Left renal cortex interstitium (tissue), 4 donors: ENCODE results near the gene ALOX15. TPM values are rescaled to one million over a fixed set of nuclear protein-coding genes. Genes with fewer than 3 reads are reported as not detected.

Experiments used
- DNase-seq, 4 donors: peaks; one replicate each; pipeline ENCODE4 v3.0.0-alpha.2; 2013; ENCODE audit warnings: low read depth in 4 of 4, low spot score in 2 of 4, missing footprints in 1 of 4
- polyA plus RNA-seq, 4 donors: library from polyadenylated mRNA; unstranded; fragments of 120-200 nt; gene quantifications; one replicate each; pipeline ENCODE4 v1.2.1, GENCODE V29; 2013; ENCODE audit not compliant: insufficient read length in 4 of 4

Gene ALOX15
- polyA plus RNA-seq, 4 donors = 0.25 to 0.56 (median 0.45) TPM

DNA sequence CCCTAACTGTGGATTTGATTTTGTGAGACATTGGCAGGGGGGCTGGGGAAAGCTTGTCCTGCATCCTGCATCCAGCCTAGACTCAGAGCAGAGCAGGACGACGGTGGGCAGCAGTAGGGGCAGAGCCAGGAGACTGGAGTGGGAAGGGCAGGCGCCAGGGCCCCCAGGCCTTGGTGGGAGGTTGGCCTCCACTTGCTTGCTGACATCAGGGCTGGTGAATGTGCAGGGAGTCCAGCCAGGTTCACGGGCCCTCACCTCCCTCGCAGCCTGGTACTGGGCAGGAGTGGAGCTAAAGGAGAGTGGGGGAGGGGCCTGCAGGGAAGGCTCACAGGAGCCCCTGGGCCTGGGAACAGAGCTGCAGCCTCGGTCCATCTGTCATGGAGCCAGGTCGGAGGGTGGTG, 59.4 kb downstream of the ALOX15 start:
- DNase-seq = no peak

Other genes starting within 250 kb of the ALOX15 start
- gene SPNS3, start 207.7 kb downstream of the ALOX15 start, polyA plus RNA-seq = 1 to 10 TPM; 1.6 to 5.7 (median 3.7) TPM
- gene SPNS2, start 142.8 kb downstream of the ALOX15 start, polyA plus RNA-seq = 10 to 100 TPM; 37.3 to 58.2 (median 44.6) TPM
- gene MYBBP1A, start 86.3 kb downstream of the ALOX15 start, polyA plus RNA-seq = 10 to 100 TPM; 30.5 to 52.9 (median 40.6) TPM
- gene GGT6, start 81.1 kb downstream of the ALOX15 start, polyA plus RNA-seq = 10 to 100 TPM in 1 of 4 donors, 1 to 10 TPM in 3; 7.7 to 10.5 (median 8.3) TPM
- 10 to 100 TPM; 52.9 to 70.0 (median 60.0) TPM for gene SMTNL2, start 57.1 kb downstream of the ALOX15 start, polyA plus RNA-seq
- 10 to 100 TPM; 36.9 to 62.4 (median 49.9) TPM for gene PELP1, start 62.5 kb upstream of the ALOX15 start, polyA plus RNA-seq
- 10 to 100 TPM; 25.4 to 41.7 (median 37.0) TPM for gene ARRB2, start 69.0 kb upstream of the ALOX15 start, polyA plus RNA-seq
- gene MED11, start 89.8 kb upstream of the ALOX15 start, polyA plus RNA-seq = 10 to 100 TPM; 26.8 to 30.4 (median 28.4) TPM
- under 1 TPM; 0.32 to 0.95 (median 0.54) TPM for gene ZMYND15, start 98.2 kb upstream of the ALOX15 start, polyA plus RNA-seq
- 10 to 100 TPM; 11.3 to 14.1 (median 12.2) TPM for gene CXCL16, start 98.2 kb upstream of the ALOX15 start, polyA plus RNA-seq
- gene TM4SF5, start 130.2 kb upstream of the ALOX15 start, polyA plus RNA-seq = 1 to 10 TPM; 1.5 to 2.8 (median 2.1) TPM
- gene VMO1, start 144.7 kb upstream of the ALOX15 start, polyA plus RNA-seq = under 1 TPM; 0.42 to 0.74 (median 0.65) TPM
- 10 to 100 TPM in 1 of 4 donors, 1 to 10 TPM in 3; 5.7 to 11.5 (median 8.4) TPM for gene GLTPD2, start 147.3 kb upstream of the ALOX15 start, polyA plus RNA-seq
- gene PSMB6, start 154.5 kb upstream of the ALOX15 start, polyA plus RNA-seq = 100 to 1,000 TPM; 112 to 159 (median 133) TPM
- gene PLD2, start 165.5 kb upstream of the ALOX15 start, polyA plus RNA-seq = 10 to 100 TPM; 30.5 to 52.9 (median 43.5) TPM
- 10 to 100 TPM; 43.0 to 71.4 (median 57.4) TPM for gene MINK1, start 191.7 kb upstream of the ALOX15 start, polyA plus RNA-seq